GM19455 (cell line): ENCODE data around the gene CKLF.
"Not testable (repeated sequence)": the region's sequence is repeated elsewhere in the genome, so short reads cannot be mapped to it uniquely, and the experiment has no call there.

Experiments used
- ATAC-seq: cut with Tn5 transposase; IDR thresholded peaks from one replicate; pipeline ENCODE4 v1.9.1; 2021; ENCODE audit not compliant: unreplicated experiment

Gene CKLF

GRCh38 chr16:66542396-66542795 is 10.0 kb upstream of the CKLF start:
- ATAC-seq: no peak

- ATAC-seq: no peak
Observed at GRCh38 chr16:66543541-66543940, 8.8 kb upstream of the CKLF start.

GRCh38 chr16:66544016-66544757 is 8.2 kb upstream of the CKLF start:
- ATAC-seq: no peak

GRCh38 chr16:66547101-66547989 is 5.0 kb upstream of the CKLF start:
- no peak for ATAC-seq

- no peak for ATAC-seq
Observed at GRCh38 chr16:66548068-66548467, 4.3 kb upstream of the CKLF start.

GRCh38 chr16:66548868-66549267 is 3.5 kb upstream of the CKLF start:
- ATAC-seq: no peak

GRCh38 chr16:66549284-66550131 is 2.9 kb upstream of the CKLF start, which contains the start of gene TK2:
Gene TK2, minus strand, starts transcription at chr16:66550122. Its CDS starts 61 bp downstream, at chr16:66550061.
- no peak for ATAC-seq

- ATAC-seq: no peak
Observed at GRCh38 chr16:66551348-66551759, 1.0 kb upstream of the CKLF start.

GRCh38 chr16:66551788-66552285 is 539 bp upstream of the CKLF start:
- peak; percentile 21 for ATAC-seq

- no peak for ATAC-seq
Observed at GRCh38 chr16:66553223-66553622, 847 bp downstream of the CKLF start.

- ATAC-seq: no peak
Observed at GRCh38 chr16:66554021-66554420, 1.6 kb downstream of the CKLF start.

GRCh38 chr16:66554495-66554894 is 2.1 kb downstream of the CKLF start:
- no peak for ATAC-seq

- ATAC-seq: no peak
Observed at GRCh38 chr16:66560107-66560506, 7.7 kb downstream of the CKLF start.

GRCh38 chr16:66561381-66562080 is 9.2 kb downstream of the CKLF start:
- ATAC-seq: no peak

- no peak for ATAC-seq
Observed at GRCh38 chr16:66562409-66562808, 10.0 kb downstream of the CKLF start.

- ATAC-seq: no peak
Observed at GRCh38 chr16:66562986-66563385, 10.6 kb downstream of the CKLF start.

- ATAC-seq: no peak
Observed at GRCh38 chr16:66563574-66564334, 11.4 kb downstream of the CKLF start.

GRCh38 chr16:66566051-66566901 is 13.9 kb downstream of the CKLF start, which contains the start of gene CMTM1:
Gene CMTM1, plus strand, starts transcription at chr16:66566439. Its CDS starts 75 bp downstream, at chr16:66566514.
- no peak for ATAC-seq

GRCh38 chr16:66567270-66567669 is 14.9 kb downstream of the CKLF start:
- ATAC-seq: not testable (repeated sequence)
